ENCODE results near the gene PIGL. TPM values are rescaled to one million over a fixed set of nuclear protein-coding genes. Genes with fewer than 3 reads are reported as not detected.

Gene PIGL
- total and polyA plus RNA-seq, 2 experiments from 2014 or later, result 32.9 to 47.3 TPM

GRCh38 chr17:16214190-16215001 lies 2.6 kb upstream of the PIGL start:
- peaks cover 12% of the 10 kb centered on the region for H3K4me1 Mint-ChIP-seq
- no peaks in the 10 kb centered on the region for H3K36me3 Mint-ChIP-seq (ENCODE audit: low read depth)
- peaks cover 17% of the 10 kb centered on the region for H3K4me1 ChIP-seq (ENCODE audit: insufficient read depth)
- H3K27ac Mint-ChIP-seq, result peak overlapping the region; percentile 34
- H3K79me2 ChIP-seq (replicated peaks; ENCODE audit: insufficient read depth), result peaks cover 82% of the 10 kb centered on the region
- TF ChIP-seq ZNF114 (CRISPR knock-in tag; IDR thresholded peaks at IDR 0.05) (no peak), REST (IDR thresholded peaks at IDR 0.05; ENCODE audit: unreplicated experiment) (no peak), JUNB (IDR thresholded peaks at IDR 0.05; ENCODE audit: unreplicated experiment) (no peak), CTCF (conservative IDR thresholded peaks at IDR 0.05; ENCODE audit: low read depth in 2 of 2) (no peak), ETS1 (IDR thresholded peaks at IDR 0.05) (no peak), NANOG (IDR thresholded peaks at IDR 0.05; ENCODE audit: borderline replicate concordance) (no peak), STAT1 (IDR thresholded peaks at IDR 0.05; ENCODE audit: unreplicated experiment) (no peak), CREB1 (CRISPR knock-in tag; IDR thresholded peaks at IDR 0.05; ENCODE audit: low read depth) (no peak), EZH2phosphoT487 (IDR thresholded peaks at IDR 0.05; ENCODE audit: unreplicated experiment) (no peak), POLR2AphosphoS5 (IDR thresholded peaks at IDR 0.05; ENCODE audit: low read depth) (no peak), ZNF331 (CRISPR knock-in tag; IDR thresholded peaks at IDR 0.05; ENCODE audit: low read depth) (no peak), EZH2 (IDR thresholded peaks at IDR 0.05; ENCODE audit: low read depth, unreplicated experiment) (no peak), ZNF462 (CRISPR knock-in tag; IDR thresholded peaks at IDR 0.05) (no peak)
- H3K9me3 Mint-ChIP-seq, result no peaks in the 10 kb centered on the region
- peak overlapping the region; percentile 39 for H2AFZ ChIP-seq
- peak overlapping the region; percentile 84 for H3K4me2 ChIP-seq
- peak overlapping the region; percentile 97 for H3K27ac ChIP-seq (ENCODE audit: low read depth)
- ATAC-seq, result no peak
- peak overlapping the region; percentile 88 for H3K4me3 ChIP-seq
- H3K4me3 Mint-ChIP-seq, result peak overlapping the region; percentile 94
- H3F3A ChIP-seq (replicated peaks; ENCODE audit: low read depth), result peaks cover 9% of the 10 kb centered on the region; the same call in 1 of the 2 replicates
- DNase-seq (ENCODE audit: low spot score), result no peak
- no peaks in the 10 kb centered on the region for H3K36me3 ChIP-seq (ENCODE audit: insufficient read depth)
- peaks cover 21% of the 10 kb centered on the region for H4K20me1 ChIP-seq (replicated peaks; ENCODE audit: insufficient read depth)
- no peaks in the 10 kb centered on the region for H3K9me2 ChIP-seq (ENCODE audit: insufficient read depth)
- peaks cover 5% of the 10 kb centered on the region for H3K27me3 Mint-ChIP-seq (ENCODE audit: insufficient read depth, low read depth, poor library complexity)
- no peaks in the 10 kb centered on the region for H3K27me3 ChIP-seq (ENCODE audit: insufficient read depth)
